Panc1 (cell line): ENCODE results near the gene MAML3.
A peak's percentile ranks its signal among the peaks of the same experiment; 100 is the strongest.

Source experiments
- TCF7L2 ChIP-seq: IDR thresholded peaks from 2 replicates; pipeline ENCODE4 v1.6.1; 2011; ENCODE audit warnings: mild to moderate bottlenecking, low read depth, low read length, inconsistent platforms
- TF ChIP-seq, protein P1 (sequence below): fragments of 450-650 bp; IDR thresholded peaks from 2 replicates; pipeline ENCODE4 v1.5.1; 2017; ENCODE audit warnings: mild to moderate bottlenecking
- TF ChIP-seq, protein P2 (sequence below), 2 experiments: IDR thresholded peaks; 2 replicates each; pipeline ENCODE4 v1.6.1; 2011 to 2012; ENCODE audit warnings: low read depth in 2 of 2, control low read depth in 1 of 2, low read length in 1 of 2, mild to moderate bottlenecking in 1 of 2, moderate library complexity in 1 of 2; ENCODE audit not compliant: insufficient read depth in 1 of 2

DNA sequence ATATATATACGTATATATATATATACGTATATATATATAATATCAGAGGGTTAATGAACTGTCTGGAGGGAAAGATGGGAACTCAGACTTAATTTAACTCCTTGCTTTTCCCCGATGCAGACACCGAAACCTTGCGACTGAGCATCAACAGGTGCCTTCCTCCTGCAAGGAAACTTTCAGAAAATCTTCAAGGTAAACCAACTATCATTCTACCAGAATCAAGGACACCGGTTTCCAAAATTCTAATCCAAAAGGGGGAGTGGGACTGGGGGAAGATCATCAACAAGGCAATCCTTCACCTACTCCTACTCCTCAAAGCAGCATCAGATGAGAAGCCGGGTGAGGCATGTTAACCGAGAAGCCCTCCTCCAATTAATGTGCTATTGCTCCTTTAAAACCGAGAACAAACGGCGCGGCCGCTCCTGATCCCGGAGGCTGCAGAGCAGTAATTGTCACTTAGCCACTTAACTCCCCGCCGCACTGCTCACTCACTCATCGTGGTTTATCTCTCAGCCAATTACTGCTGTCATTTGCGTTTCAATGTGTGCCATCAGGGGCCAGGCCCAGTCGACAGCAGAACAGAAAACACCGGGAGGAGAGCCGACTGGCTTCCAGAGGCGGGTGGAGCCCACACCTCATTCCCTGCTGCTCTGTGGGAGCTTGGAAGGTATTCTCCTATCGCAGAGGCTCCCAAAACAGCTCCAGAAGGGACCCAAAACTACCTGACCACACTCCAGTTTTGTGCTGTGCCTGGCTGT lies 61.7 kb downstream of the MAML3 start:
- TF ChIP-seq, protein P1, sequence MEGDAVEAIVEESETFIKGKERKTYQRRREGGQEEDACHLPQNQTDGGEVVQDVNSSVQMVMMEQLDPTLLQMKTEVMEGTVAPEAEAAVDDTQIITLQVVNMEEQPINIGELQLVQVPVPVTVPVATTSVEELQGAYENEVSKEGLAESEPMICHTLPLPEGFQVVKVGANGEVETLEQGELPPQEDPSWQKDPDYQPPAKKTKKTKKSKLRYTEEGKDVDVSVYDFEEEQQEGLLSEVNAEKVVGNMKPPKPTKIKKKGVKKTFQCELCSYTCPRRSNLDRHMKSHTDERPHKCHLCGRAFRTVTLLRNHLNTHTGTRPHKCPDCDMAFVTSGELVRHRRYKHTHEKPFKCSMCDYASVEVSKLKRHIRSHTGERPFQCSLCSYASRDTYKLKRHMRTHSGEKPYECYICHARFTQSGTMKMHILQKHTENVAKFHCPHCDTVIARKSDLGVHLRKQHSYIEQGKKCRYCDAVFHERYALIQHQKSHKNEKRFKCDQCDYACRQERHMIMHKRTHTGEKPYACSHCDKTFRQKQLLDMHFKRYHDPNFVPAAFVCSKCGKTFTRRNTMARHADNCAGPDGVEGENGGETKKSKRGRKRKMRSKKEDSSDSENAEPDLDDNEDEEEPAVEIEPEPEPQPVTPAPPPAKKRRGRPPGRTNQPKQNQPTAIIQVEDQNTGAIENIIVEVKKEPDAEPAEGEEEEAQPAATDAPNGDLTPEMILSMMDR, result no peak
- TF ChIP-seq TCF7L2, result peak; percentile 69
- TF ChIP-seq, protein P2, sequence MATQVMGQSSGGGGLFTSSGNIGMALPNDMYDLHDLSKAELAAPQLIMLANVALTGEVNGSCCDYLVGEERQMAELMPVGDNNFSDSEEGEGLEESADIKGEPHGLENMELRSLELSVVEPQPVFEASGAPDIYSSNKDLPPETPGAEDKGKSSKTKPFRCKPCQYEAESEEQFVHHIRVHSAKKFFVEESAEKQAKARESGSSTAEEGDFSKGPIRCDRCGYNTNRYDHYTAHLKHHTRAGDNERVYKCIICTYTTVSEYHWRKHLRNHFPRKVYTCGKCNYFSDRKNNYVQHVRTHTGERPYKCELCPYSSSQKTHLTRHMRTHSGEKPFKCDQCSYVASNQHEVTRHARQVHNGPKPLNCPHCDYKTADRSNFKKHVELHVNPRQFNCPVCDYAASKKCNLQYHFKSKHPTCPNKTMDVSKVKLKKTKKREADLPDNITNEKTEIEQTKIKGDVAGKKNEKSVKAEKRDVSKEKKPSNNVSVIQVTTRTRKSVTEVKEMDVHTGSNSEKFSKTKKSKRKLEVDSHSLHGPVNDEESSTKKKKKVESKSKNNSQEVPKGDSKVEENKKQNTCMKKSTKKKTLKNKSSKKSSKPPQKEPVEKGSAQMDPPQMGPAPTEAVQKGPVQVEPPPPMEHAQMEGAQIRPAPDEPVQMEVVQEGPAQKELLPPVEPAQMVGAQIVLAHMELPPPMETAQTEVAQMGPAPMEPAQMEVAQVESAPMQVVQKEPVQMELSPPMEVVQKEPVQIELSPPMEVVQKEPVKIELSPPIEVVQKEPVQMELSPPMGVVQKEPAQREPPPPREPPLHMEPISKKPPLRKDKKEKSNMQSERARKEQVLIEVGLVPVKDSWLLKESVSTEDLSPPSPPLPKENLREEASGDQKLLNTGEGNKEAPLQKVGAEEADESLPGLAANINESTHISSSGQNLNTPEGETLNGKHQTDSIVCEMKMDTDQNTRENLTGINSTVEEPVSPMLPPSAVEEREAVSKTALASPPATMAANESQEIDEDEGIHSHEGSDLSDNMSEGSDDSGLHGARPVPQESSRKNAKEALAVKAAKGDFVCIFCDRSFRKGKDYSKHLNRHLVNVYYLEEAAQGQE (IDR thresholded peaks at IDR 0.05; ENCODE audit: insufficient read depth in 1 of 2, low read depth in 2 of 2, low read length in 1 of 2), result no peak
